ENCODE data around the gene MED31.

Gene MED31

DNA sequence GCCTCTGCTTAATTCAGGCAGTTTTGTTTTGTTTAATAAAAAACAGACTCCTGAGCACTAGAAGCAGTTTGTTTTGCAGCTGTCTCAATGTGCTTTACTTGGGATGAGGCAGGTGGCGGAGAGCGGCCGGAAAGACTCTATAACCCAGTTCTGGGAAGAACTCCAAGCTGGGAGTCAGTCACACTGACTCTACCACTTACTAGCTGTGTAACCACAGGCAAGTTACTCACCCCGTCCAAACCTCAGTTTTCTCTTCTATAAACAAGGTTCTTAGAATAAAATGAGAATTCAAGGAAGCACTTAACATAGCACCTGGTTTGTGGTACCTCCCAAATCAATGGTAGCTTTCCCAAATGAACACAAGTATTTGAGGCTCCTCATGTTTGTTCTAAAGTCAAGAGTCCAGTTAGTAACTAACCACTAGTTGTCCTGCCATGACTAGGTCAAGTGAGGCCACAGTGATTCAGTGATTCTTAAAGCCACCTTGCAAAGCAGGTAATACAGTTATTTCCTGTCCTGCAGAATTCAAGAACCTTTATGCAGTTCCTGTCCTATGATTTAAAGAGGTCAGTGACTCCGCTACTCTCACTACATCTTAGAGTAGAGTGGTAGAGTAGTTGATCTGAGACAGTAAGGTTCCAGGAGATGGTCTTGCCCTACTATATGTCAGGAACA is 7.8 kb downstream of the MED31 start:
- no peak for DNase-seq (ENCODE audit: low spot score)
- TF ChIP-seq CTCF (IDR thresholded peaks at IDR 0.05; ENCODE audit: extremely low read depth, insufficient read depth, missing control alignments), result no peak
- in situ Hi-C loops (cut with MboI; ENCODE audit: low pct_unique_long_range_greater_than_20kb, low sequenced_read_pairs, unreplicated experiment), result no loop called here

DNA sequence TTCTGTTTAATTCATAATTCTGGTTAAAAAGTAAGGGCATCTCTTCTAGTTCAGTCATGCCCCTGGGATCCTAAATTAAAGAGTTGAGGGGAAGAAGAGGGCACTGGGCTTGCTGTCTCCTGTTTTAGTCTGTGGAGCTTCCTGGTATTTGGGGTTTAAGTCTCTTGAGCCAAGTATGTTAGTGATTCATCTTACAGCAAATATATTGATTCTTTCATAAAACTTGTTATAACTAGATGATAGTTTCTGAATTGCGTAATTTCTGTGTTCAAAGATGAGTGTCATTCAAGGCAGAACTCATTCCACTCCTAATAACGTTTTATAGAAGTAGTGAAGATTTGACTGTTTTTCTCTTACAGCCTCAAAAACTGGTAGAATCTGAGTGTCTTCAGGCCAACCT is 8.8 kb downstream of the MED31 start:
- TF ChIP-seq CTCF (IDR thresholded peaks at IDR 0.05; ENCODE audit: extremely low read depth, insufficient read depth, missing control alignments), result no peak
- in situ Hi-C loops (cut with MboI; ENCODE audit: low pct_unique_long_range_greater_than_20kb, low sequenced_read_pairs, unreplicated experiment), result no loop called here
- no peak for DNase-seq (ENCODE audit: low spot score)

DNA sequence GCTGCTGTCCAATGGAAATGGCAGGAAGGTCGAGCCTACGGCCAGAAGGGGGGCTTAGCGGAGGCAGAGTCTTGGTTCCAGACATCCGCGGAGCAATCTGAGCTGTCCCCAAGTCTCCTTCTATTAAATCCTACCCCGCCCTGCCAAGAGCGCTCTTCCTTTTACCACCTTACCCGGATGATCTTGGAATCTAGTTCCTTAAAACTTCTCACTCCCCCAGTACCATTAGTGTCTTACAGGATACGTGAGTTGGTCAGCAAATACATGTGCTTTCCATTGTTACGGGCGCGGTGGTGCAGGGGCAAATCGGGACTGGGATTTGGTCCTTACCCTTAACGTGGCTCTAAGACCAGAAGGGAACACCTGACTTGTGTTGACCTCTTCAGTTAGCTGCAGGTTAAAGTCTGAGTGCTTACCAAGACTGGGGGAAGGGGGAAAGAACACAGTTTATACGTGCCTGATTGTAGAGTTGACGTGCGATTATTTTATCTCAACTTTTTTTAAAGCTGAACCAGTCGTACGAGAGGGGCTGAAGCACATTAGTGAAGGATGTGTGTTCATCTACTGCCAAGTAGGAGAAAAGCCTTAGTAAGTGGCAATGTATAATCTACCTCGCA is 10.1 kb downstream of the MED31 start:
- TF ChIP-seq CTCF (IDR thresholded peaks at IDR 0.05; ENCODE audit: extremely low read depth, insufficient read depth, missing control alignments), result no peak
- no peak for DNase-seq (ENCODE audit: low spot score)
- in situ Hi-C loops (cut with MboI; ENCODE audit: low pct_unique_long_range_greater_than_20kb, low sequenced_read_pairs, unreplicated experiment), result no loop called here

GRCh38 chr17:6640536-6641246 is 10.7 kb downstream of the MED31 start, which contains the start of the genes KIAA0753 and TXNDC17:
Gene KIAA0753, minus strand, starts transcription at chr17:6640711. Its CDS starts 5,608 bp downstream, at chr17:6635103.
Gene TXNDC17, plus strand, starts transcription at chr17:6641060. Its CDS starts 23 bp downstream, at chr17:6641083.
- in situ Hi-C loops (cut with MboI; ENCODE audit: low pct_unique_long_range_greater_than_20kb, low sequenced_read_pairs, unreplicated experiment), result no loop called here
- no peak for TF ChIP-seq CTCF (IDR thresholded peaks at IDR 0.05; ENCODE audit: extremely low read depth, insufficient read depth, missing control alignments)

GRCh38 chr17:6639586-6640535 is 11.5 kb downstream of the MED31 start:
- TF ChIP-seq CTCF (IDR thresholded peaks at IDR 0.05; ENCODE audit: extremely low read depth, insufficient read depth, missing control alignments), result no peak
- DNase-seq (ENCODE audit: low spot score), result peak; percentile 33
- in situ Hi-C loops (cut with MboI; ENCODE audit: low pct_unique_long_range_greater_than_20kb, low sequenced_read_pairs, unreplicated experiment), result no loop called here

More at GRCh38 chr17:6640536-6641246, 10.7 kb downstream of the MED31 start, which contains the start of the genes KIAA0753 and TXNDC17:
- peak; percentile 89 for DNase-seq (ENCODE audit: low spot score)

All from GM13977 (cell line).